PFSK-1 (cell line): ENCODE results near the gene MESP1.

Source experiments
- FOXP2 ChIP-seq: optimal IDR thresholded peaks from 2 replicates; pipeline ENCODE3; 2011; ENCODE audit warnings: borderline replicate concordance, control low read depth, inconsistent platforms; ENCODE audit not compliant: insufficient read depth; ENCODE audit errors: extremely low read length, extremely low read depth
- POLR2AphosphoS5 ChIP-seq: IDR thresholded peaks from 2 replicates; pipeline ENCODE4 v1.6.1; 2012; ENCODE audit warnings: low read depth, mild to moderate bottlenecking, control low read depth, low read length, moderate library complexity
- TAF1 ChIP-seq: IDR thresholded peaks from 2 replicates; pipeline ENCODE4 v1.6.1; 2012; ENCODE audit warnings: low read length, control low read depth, borderline replicate concordance; ENCODE audit not compliant: insufficient read depth
- TF ChIP-seq, protein P1 (sequence below), 2 experiments: IDR thresholded peaks; 2 replicates each; pipeline versions ENCODE4 v1.6.1 to v1.8.0; 2011 to 2012; ENCODE audit warnings: low read depth in 2 of 2, low read length in 2 of 2, control low read depth in 1 of 2, inconsistent platforms in 1 of 2, mild to moderate bottlenecking in 1 of 2, moderate library complexity in 1 of 2; ENCODE audit not compliant: insufficient read depth in 1 of 2

DNA sequence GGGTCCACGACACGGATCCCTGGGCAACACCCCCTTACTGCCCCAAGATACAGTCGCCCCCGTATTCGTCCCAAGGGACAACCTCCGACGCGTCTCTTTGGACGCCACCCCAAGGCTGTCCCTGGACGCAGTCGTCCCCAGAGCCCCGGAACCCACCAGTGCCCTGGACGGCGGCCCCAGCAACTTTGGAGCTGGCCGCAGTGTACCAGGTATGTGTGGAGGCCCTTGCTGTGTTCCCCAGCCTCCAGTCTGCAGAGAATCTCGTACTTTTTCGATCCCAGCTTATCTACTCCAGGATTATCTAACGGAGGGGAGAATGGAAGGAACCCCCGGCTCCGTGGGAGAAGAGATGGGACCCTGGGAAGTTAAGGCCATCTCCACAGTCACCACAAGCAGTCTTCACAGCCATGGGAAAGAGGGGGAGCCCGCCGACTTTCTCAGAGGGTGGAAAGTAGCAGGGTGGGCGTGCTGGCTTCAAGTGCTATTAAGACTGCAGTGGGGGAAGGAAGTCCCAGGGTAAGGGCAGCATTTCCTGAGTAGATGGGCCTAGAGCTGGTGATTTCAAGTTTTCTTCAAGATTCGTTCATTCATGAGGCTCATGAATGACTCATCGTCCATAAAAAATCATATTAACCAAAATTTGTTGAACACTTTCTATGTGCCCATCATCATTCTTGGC, 26.2 kb upstream of the MESP1 start:
- TF ChIP-seq, protein P1, sequence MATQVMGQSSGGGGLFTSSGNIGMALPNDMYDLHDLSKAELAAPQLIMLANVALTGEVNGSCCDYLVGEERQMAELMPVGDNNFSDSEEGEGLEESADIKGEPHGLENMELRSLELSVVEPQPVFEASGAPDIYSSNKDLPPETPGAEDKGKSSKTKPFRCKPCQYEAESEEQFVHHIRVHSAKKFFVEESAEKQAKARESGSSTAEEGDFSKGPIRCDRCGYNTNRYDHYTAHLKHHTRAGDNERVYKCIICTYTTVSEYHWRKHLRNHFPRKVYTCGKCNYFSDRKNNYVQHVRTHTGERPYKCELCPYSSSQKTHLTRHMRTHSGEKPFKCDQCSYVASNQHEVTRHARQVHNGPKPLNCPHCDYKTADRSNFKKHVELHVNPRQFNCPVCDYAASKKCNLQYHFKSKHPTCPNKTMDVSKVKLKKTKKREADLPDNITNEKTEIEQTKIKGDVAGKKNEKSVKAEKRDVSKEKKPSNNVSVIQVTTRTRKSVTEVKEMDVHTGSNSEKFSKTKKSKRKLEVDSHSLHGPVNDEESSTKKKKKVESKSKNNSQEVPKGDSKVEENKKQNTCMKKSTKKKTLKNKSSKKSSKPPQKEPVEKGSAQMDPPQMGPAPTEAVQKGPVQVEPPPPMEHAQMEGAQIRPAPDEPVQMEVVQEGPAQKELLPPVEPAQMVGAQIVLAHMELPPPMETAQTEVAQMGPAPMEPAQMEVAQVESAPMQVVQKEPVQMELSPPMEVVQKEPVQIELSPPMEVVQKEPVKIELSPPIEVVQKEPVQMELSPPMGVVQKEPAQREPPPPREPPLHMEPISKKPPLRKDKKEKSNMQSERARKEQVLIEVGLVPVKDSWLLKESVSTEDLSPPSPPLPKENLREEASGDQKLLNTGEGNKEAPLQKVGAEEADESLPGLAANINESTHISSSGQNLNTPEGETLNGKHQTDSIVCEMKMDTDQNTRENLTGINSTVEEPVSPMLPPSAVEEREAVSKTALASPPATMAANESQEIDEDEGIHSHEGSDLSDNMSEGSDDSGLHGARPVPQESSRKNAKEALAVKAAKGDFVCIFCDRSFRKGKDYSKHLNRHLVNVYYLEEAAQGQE (IDR thresholded peaks at IDR 0.05; ENCODE audit: insufficient read depth in 1 of 2, low read depth in 2 of 2, low read length in 2 of 2), result no peak
- no peak for TF ChIP-seq POLR2AphosphoS5
- no peak for TF ChIP-seq TAF1
- TF ChIP-seq FOXP2, result no peak
